ENCODE results near the gene PPP1R36. TPM values are rescaled to one million over a fixed set of nuclear protein-coding genes. Genes with fewer than 3 reads are reported as not detected.

The PPP1R36 gene
- total RNA-seq, 2 experiments from 2014 or later = 0.19 to 0.31 TPM

- H3K9me3 Mint-ChIP-seq = no peaks in the 10 kb centered on the region
- no peak for DNase-seq
- no peak overlapping the region for H3K27ac Mint-ChIP-seq
- ChIA-PET CTCF (no interaction called here), POLR2A (no interaction called here)
- no peaks in the 10 kb centered on the region for H3K36me3 Mint-ChIP-seq
- no peaks in the 10 kb centered on the region for H3K4me1 Mint-ChIP-seq (ENCODE audit: low read depth)
- intact Hi-C loops (cut with micrococcal nuclease) = no loop called here
- H3K27me3 Mint-ChIP-seq = no peaks in the 10 kb centered on the region
- no peak overlapping the region for H3K4me3 Mint-ChIP-seq
Observed at GRCh38 chr14:64572386-64573104, 22.8 kb downstream of the PPP1R36 start.

DNA sequence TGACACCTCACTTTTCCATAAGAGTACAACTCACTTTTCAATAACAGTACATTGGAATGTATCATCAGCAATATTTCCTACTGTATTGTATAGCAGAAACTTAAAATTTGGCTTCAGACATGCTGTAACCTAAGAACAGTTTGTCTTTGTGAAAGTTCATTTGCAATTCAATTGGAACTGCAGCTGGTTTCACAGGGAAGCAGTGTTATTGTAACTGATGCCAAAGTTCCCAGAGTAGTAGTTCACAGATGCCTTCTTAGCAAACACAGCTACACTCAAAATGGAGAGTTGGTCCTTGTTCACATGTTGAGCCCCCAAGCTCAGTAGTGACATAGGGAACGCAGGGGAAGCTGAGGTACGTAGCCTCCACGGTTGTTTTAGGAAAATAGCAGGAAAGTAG is 23.3 kb downstream of the PPP1R36 start:
- no peaks in the 10 kb centered on the region for H3K36me3 Mint-ChIP-seq
- no peaks in the 10 kb centered on the region for H3K4me1 Mint-ChIP-seq (ENCODE audit: low read depth)
- DNase-seq = no peak
- no peaks in the 10 kb centered on the region for H3K27me3 Mint-ChIP-seq
- CTCF ChIA-PET = no interaction called here
- intact Hi-C loops (cut with micrococcal nuclease) = no loop called here
- POLR2A ChIA-PET = no interaction called here
- no peak overlapping the region for H3K27ac Mint-ChIP-seq
- no peaks in the 10 kb centered on the region for H3K9me3 Mint-ChIP-seq
- no peak overlapping the region for H3K4me3 Mint-ChIP-seq

GRCh38 chr14:64574371-64575107 is 24.8 kb downstream of the PPP1R36 start:
- ChIA-PET CTCF (no interaction called here), POLR2A (no interaction called here)
- Mint-ChIP-seq H3K9me3 (no peaks in the 10 kb centered on the region), H3K36me3 (no peaks in the 10 kb centered on the region), H3K27me3 (no peaks in the 10 kb centered on the region), H3K4me1 (ENCODE audit: low read depth) (no peaks in the 10 kb centered on the region), H3K27ac (no peak overlapping the region), H3K4me3 (no peak overlapping the region)
- DNase-seq = no peak
- intact Hi-C loops (cut with micrococcal nuclease) = no loop called here

- CTCF ChIA-PET = no interaction called here
- no peaks in the 10 kb centered on the region for H3K9me3 Mint-ChIP-seq
- no peak for DNase-seq
Observed at GRCh38 chr14:64577211-64577610, 27.4 kb downstream of the PPP1R36 start.

GRCh38 chr14:64580467-64580866 is 30.7 kb downstream of the PPP1R36 start:
- no peak overlapping the region for H3K27ac Mint-ChIP-seq

More at GRCh38 chr14:64577211-64577610, 27.4 kb downstream of the PPP1R36 start:
- no peak overlapping the region for H3K4me3 Mint-ChIP-seq
- no peaks in the 10 kb centered on the region for H3K36me3 Mint-ChIP-seq
- POLR2A ChIA-PET = no interaction called here
- intact Hi-C loops (cut with micrococcal nuclease) = no loop called here
- H3K4me1 Mint-ChIP-seq (ENCODE audit: low read depth) = no peaks in the 10 kb centered on the region
- no peaks in the 10 kb centered on the region for H3K27me3 Mint-ChIP-seq
- H3K27ac Mint-ChIP-seq = no peak overlapping the region

DNA sequence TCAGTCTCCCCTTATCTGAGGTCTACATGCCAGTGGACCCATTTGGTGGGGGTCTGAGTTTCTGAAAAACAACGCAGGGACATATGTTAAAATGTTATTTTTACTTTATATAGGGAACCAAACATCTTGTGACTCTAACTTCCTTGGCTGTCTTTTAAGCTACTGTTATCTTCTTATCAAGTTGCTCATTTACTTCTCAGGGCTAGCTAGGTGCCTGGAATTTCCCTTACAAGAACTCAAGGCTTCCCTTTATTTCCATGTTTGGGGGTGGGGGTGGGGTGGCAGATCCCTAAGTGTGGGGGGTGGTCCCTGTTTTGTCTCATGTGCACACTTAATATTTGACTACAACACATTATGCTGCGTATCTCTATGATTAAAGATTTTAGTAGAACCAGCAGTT is 31.6 kb downstream of the PPP1R36 start:
- no peak for DNase-seq
- intact Hi-C loops (cut with micrococcal nuclease) = no loop called here
- H3K4me3 Mint-ChIP-seq = no peak overlapping the region
- H3K36me3 Mint-ChIP-seq = no peaks in the 10 kb centered on the region
- CTCF ChIA-PET = interaction anchor here (0.9 kb wide), 1 partner anchor 310 kb away, joined by 3 read pairs; no protein-coding TSS in a partner anchor
- H3K9me3 Mint-ChIP-seq = no peaks in the 10 kb centered on the region
- H3K27ac Mint-ChIP-seq = no peak overlapping the region
- no peaks in the 10 kb centered on the region for H3K4me1 Mint-ChIP-seq (ENCODE audit: low read depth)
- POLR2A ChIA-PET = no interaction called here
- H3K27me3 Mint-ChIP-seq = no peaks in the 10 kb centered on the region

More at GRCh38 chr14:64580467-64580866, 30.7 kb downstream of the PPP1R36 start:
- DNase-seq = no peak
- no peak overlapping the region for H3K4me3 Mint-ChIP-seq
- intact Hi-C loops (cut with micrococcal nuclease) = no loop called here
- H3K4me1 Mint-ChIP-seq (ENCODE audit: low read depth) = no peaks in the 10 kb centered on the region
- H3K27me3 Mint-ChIP-seq = no peaks in the 10 kb centered on the region
- CTCF ChIA-PET = interaction anchor here (0.9 kb wide), 1 partner anchor 311 kb away, joined by 3 read pairs; no protein-coding TSS in a partner anchor
- POLR2A ChIA-PET = no interaction called here
- no peaks in the 10 kb centered on the region for H3K36me3 Mint-ChIP-seq
- H3K9me3 Mint-ChIP-seq = no peaks in the 10 kb centered on the region

DNA sequence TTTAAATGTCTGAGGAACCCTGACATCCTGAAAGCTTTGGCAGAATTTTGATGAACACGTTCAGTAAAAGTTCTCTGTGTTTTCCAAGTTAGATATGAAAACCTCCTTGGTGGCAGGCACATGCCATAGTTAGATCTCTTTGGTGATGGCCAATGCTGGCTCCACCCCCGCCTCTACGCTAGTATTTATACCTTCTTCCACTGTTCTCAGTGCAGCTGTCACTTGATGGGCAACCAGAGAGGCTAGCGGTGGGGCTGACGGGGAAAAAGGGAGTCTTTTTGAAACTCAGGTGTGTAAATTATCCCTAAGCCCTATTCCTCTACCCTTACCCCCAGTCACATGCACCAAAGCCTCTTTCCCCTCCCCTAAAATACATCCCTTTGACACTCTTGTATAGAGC is 32.1 kb downstream of the PPP1R36 start:
- POLR2A ChIA-PET = no interaction called here
- DNase-seq = no peak
- Mint-ChIP-seq H3K4me3 (no peak overlapping the region), H3K27ac (no peak overlapping the region), H3K9me3 (no peaks in the 10 kb centered on the region), H3K36me3 (no peaks in the 10 kb centered on the region), H3K27me3 (no peaks in the 10 kb centered on the region), H3K4me1 (ENCODE audit: low read depth) (no peaks in the 10 kb centered on the region)
- intact Hi-C loops (cut with micrococcal nuclease) = no loop called here
- CTCF ChIA-PET = no interaction called here

DNA sequence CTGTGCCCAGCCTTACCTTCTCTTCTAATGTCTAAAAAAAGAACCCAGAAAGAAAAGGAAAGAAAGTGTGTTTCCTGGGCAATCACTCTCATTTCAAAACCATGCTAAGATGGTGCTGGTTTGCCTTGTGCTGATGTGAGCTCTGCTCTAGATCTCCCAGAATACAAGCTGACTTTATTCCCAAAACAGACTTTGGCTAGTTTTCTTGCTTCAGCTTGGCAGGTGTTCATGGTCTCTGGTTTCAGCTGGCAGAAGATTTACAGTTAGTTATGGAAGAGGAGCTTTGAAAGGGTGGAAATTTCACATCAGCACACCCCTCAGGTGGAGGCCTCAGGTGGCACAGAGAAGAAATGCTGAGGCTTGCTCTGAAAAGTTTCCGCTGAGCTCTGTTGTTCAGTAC is 34.4 kb downstream of the PPP1R36 start:
- no peaks in the 10 kb centered on the region for H3K36me3 Mint-ChIP-seq
- CTCF ChIA-PET = no interaction called here
- H3K27me3 Mint-ChIP-seq = no peaks in the 10 kb centered on the region
- H3K27ac Mint-ChIP-seq = no peak overlapping the region
- POLR2A ChIA-PET = no interaction called here
- intact Hi-C loops (cut with micrococcal nuclease) = no loop called here
- no peaks in the 10 kb centered on the region for H3K4me1 Mint-ChIP-seq (ENCODE audit: low read depth)
- no peak for DNase-seq
- no peak overlapping the region for H3K4me3 Mint-ChIP-seq
- no peaks in the 10 kb centered on the region for H3K9me3 Mint-ChIP-seq

- intact Hi-C loops (cut with micrococcal nuclease) = no loop called here
- POLR2A ChIA-PET = no interaction called here
- CTCF ChIA-PET = interaction anchor here (0.7 kb wide), 1 partner anchor 46 kb away, joined by 4 read pairs; no protein-coding TSS in a partner anchor
- H3K27me3 Mint-ChIP-seq = peaks cover 5% of the 10 kb centered on the region
- H3K4me1 Mint-ChIP-seq (ENCODE audit: low read depth) = no peaks in the 10 kb centered on the region
- no peaks in the 10 kb centered on the region for H3K9me3 Mint-ChIP-seq
- H3K36me3 Mint-ChIP-seq = no peaks in the 10 kb centered on the region
- H3K27ac Mint-ChIP-seq = no peak overlapping the region
- DNase-seq = no peak
- H3K4me3 Mint-ChIP-seq = no peak overlapping the region
Observed at GRCh38 chr14:64591809-64592208, 42.0 kb downstream of the PPP1R36 start.

- H3K27ac Mint-ChIP-seq = no peak overlapping the region
- no peaks in the 10 kb centered on the region for H3K36me3 Mint-ChIP-seq
- ChIA-PET CTCF (interaction anchor here (0.6 kb wide), 1 partner anchor 165 kb away, joined by 3 read pairs; no protein-coding TSS in a partner anchor), POLR2A (no interaction called here)
- no peaks in the 10 kb centered on the region for H3K4me1 Mint-ChIP-seq (ENCODE audit: low read depth)
- intact Hi-C loops (cut with micrococcal nuclease) = no loop called here
- peaks cover 7% of the 10 kb centered on the region for H3K27me3 Mint-ChIP-seq
- no peaks in the 10 kb centered on the region for H3K9me3 Mint-ChIP-seq
- no peak overlapping the region for H3K4me3 Mint-ChIP-seq
- DNase-seq = no peak
Observed at GRCh38 chr14:64594438-64594837, 44.7 kb downstream of the PPP1R36 start.

GRCh38 chr14:64598404-64598803 is 48.6 kb downstream of the PPP1R36 start:
- ChIA-PET POLR2A (no interaction called here), CTCF (no interaction called here)
- no peak for DNase-seq
- intact Hi-C loops (cut with micrococcal nuclease) = no loop called here
- Mint-ChIP-seq H3K9me3 (no peaks in the 10 kb centered on the region), H3K4me3 (no peak overlapping the region), H3K27ac (no peak overlapping the region), H3K27me3 (peaks cover 11% of the 10 kb centered on the region), H3K4me1 (ENCODE audit: low read depth) (no peaks in the 10 kb centered on the region), H3K36me3 (no peaks in the 10 kb centered on the region)

- intact Hi-C loops (cut with micrococcal nuclease) = no loop called here
- POLR2A ChIA-PET = no interaction called here
- no peak overlapping the region for H3K27ac Mint-ChIP-seq
- DNase-seq = no peak
- no peaks in the 10 kb centered on the region for H3K4me1 Mint-ChIP-seq (ENCODE audit: low read depth)
- no peaks in the 10 kb centered on the region for H3K9me3 Mint-ChIP-seq
- no peak overlapping the region for H3K4me3 Mint-ChIP-seq
- CTCF ChIA-PET = no interaction called here
- H3K27me3 Mint-ChIP-seq = peaks cover 13% of the 10 kb centered on the region
- H3K36me3 Mint-ChIP-seq = no peaks in the 10 kb centered on the region
Observed at GRCh38 chr14:64601571-64601970, 51.8 kb downstream of the PPP1R36 start.

GRCh38 chr14:64602826-64603225 is 53.1 kb downstream of the PPP1R36 start:
- POLR2A ChIA-PET = no interaction called here
- DNase-seq = no peak
- Mint-ChIP-seq H3K27ac (no peak overlapping the region), H3K9me3 (no peaks in the 10 kb centered on the region), H3K27me3 (peaks cover 13% of the 10 kb centered on the region), H3K36me3 (no peaks in the 10 kb centered on the region), H3K4me3 (no peak overlapping the region), H3K4me1 (ENCODE audit: low read depth) (no peaks in the 10 kb centered on the region)
- CTCF ChIA-PET = no interaction called here
- intact Hi-C loops (cut with micrococcal nuclease) = no loop called here

Data from activated CD4-positive, alpha-beta memory T cell treated with anti-CD3 and anti-CD28 coated beads for 36 hours (primary cell).